Small intestine (tissue), 7 donors: Measurements from ENCODE around the gene CTBP2. TPM values are rescaled to one million over a fixed set of nuclear protein-coding genes. Genes with fewer than 3 reads are reported as not detected.

Source experiments
- DNase-seq, 2 donors: peaks; one replicate each; pipeline versions ENCODE4 v3.0.0 to v3.0.0-alpha.2; 2013
- FAIRE-seq: peaks from 2 replicates; lab custom pipeline; 2012; peaks lifted over from hg19 to GRCh38; lab: Jason Lieb, UNC
- H3K27ac ChIP-seq, 3 donors: one replicate each; pipeline ENCODE4 v1.5.1; 2013; ENCODE audit warnings: low read length in 2 of 3, mild to moderate bottlenecking in 2 of 3, control low read depth in 1 of 3, inconsistent platforms in 1 of 3, low read depth in 1 of 3, moderate library complexity in 1 of 3
- H3K27me3 ChIP-seq, 3 donors: one replicate each; pipeline ENCODE4 v1.6.1; 2013; ENCODE audit warnings: low read length in 3 of 3, inconsistent platforms in 1 of 3; ENCODE audit not compliant: control insufficient read depth in 3 of 3, insufficient read depth in 3 of 3
- H3K36me3 ChIP-seq, 3 donors: one replicate each; pipeline ENCODE4 v1.6.1; 2013; ENCODE audit warnings: low read length in 3 of 3, inconsistent platforms in 1 of 3, low read depth in 1 of 3, mild to moderate bottlenecking in 1 of 3, moderate library complexity in 1 of 3; ENCODE audit not compliant: control insufficient read depth in 3 of 3, insufficient read depth in 2 of 3
- H3K4me1 ChIP-seq, 3 donors: one replicate each; pipeline ENCODE4 v1.6.1; 2013; ENCODE audit warnings: low read length in 2 of 3, inconsistent platforms in 1 of 3, low read depth in 1 of 3, mild to moderate bottlenecking in 1 of 3, moderate library complexity in 1 of 3; ENCODE audit not compliant: control insufficient read depth in 3 of 3, insufficient read depth in 2 of 3
- H3K4me3 ChIP-seq, 3 donors: one replicate each; pipeline ENCODE4 v1.5.1; 2013; ENCODE audit warnings: low read length in 3 of 3, control low read depth in 1 of 3, inconsistent platforms in 1 of 3, low read depth in 1 of 3, mild to moderate bottlenecking in 1 of 3, moderate library complexity in 1 of 3
- H3K9me3 ChIP-seq, 2 donors: one replicate each; pipeline ENCODE4 v1.6.1; 2013; ENCODE audit warnings: low read depth in 1 of 2, low read length in 1 of 2; ENCODE audit not compliant: control insufficient read depth in 2 of 2, insufficient read depth in 1 of 2
- WGBS, 3 donors: extraction: QIAGEN DNeasy Blood & Tissue Kit; methylation state at CpG; one replicate each; pipeline ENCODE4 v1.1.7; 2013; 5-methylcytosine and 5-hydroxymethylcytosine counted together
- polyA plus RNA-seq, 4 donors: library from polyadenylated mRNA; stranded (reverse) in 3 of 4; unstranded in 1 of 4; fragments of 200-250 nt in 3 of 4; fragments of 120-200 nt in 1 of 4; gene quantifications; one replicate each; pipeline versions ENCODE4 v1.2.1 to v1.2.3, GENCODE V29; 2013
- donor health status: healthy with polysubstance abuse.
- donor health status: control.
- donor health status: control.
- donor health status: Bipolar disorder and iron deficiency.
- donor health status: healthy.

Gene CTBP2
- polyA plus RNA-seq, 4 donors = 38.1 to 56.8 (median 49.1) TPM

DNA sequence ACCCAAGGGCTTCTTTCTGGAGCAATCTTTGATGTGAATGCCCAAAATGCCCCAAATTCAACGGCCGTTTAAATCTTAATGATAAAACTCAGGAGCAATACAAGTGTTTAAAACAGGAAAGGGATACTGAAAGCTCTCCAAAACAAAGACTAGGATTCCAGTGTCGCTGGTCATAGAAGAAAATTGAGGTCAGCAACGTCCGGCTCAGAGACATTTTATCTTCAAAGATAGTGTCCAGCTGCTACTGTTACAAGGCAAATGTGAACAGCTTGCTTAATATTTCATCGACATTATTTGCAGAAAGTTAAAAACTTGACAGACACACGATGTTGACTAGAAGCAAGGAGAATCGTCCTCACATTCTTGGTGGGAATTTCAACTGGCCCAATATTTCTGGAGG is 15.4 kb upstream of the CTBP2 start:
- H3K4me3 ChIP-seq = no peak overlapping the region

DNA sequence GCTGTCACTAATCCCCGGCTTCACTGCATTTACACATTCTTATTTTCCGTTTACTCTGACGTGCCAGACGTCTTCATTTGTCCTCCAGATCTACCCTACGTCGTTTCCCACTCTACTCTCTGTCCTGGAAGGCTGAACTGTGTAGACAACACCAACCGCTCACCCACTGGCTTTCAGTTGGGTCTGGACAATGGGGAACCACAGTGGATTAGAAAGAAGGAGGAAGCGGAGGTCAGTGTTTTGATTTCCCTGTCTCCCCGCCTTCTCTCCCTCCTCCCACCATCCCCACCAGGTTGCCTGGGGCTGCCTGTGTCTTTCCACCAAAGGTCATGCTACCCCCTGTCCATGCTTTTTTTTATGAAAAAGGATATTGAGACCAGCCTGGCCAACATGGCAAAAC is 14.0 kb upstream of the CTBP2 start:
- 51 to 82% (median 69%) methylated on average over 9 of the region's 9 CpGs for whole genome bisulfite sequencing, 3 donors
- no peak for DNase-seq
- Histone ChIP-seq H3K4me3 (no peak overlapping the region), H3K27me3 (peaks cover 0 to 7% (median 4%) of the 10 kb centered on the region in 3 donors), H3K27ac (no peak overlapping the region), H3K36me3 (no peaks in the 10 kb centered on the region), H3K9me3 (no peaks in the 10 kb centered on the region), H3K4me1 (no peaks in the 10 kb centered on the region)
- FAIRE-seq = no peak

More for the DNA sequence above, 15.4 kb upstream of the CTBP2 start:
- WGBS, 3 donors = 64 to 69% (median 67%) methylated on average over 8 of the region's 8 CpGs
- FAIRE-seq (no peak), DNase-seq (no peak)
- Histone ChIP-seq H3K36me3 (no peaks in the 10 kb centered on the region), H3K9me3 (no peaks in the 10 kb centered on the region), H3K27me3 (peaks cover 0 to 7% (median 2%) of the 10 kb centered on the region in 3 donors), H3K4me1 (no peaks in the 10 kb centered on the region), H3K27ac (no peak overlapping the region)

DNA sequence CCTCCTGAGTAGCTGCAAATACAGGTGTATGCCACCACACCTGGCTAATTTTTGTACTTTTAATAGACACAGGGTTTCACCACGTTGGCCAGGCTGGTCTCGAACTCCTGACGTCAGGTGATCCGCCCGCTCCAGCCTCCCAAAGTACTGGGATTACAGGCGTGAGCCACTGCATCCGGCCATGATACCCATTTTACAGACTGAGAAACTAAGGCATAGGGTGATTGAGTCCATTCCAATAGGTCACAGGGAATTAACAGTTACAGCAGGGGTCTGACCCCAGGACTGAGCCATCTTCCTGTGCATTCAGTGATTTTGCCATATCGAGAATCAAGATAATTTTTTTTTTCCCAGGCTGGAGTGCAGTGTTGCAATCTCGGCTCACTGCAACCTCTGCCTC is 12.3 kb upstream of the CTBP2 start:
- Histone ChIP-seq H3K27me3 (peaks cover 0 to 7% (median 4%) of the 10 kb centered on the region in 3 donors), H3K4me3 (no peak overlapping the region), H3K9me3 (no peaks in the 10 kb centered on the region), H3K27ac (no peak overlapping the region), H3K4me1 (no peaks in the 10 kb centered on the region), H3K36me3 (no peaks in the 10 kb centered on the region)
- DNase-seq (no peak), FAIRE-seq (no peak)
- WGBS, 3 donors = 93 to 96% (median 94%) methylated on average over 9 of the region's 9 CpGs

DNA sequence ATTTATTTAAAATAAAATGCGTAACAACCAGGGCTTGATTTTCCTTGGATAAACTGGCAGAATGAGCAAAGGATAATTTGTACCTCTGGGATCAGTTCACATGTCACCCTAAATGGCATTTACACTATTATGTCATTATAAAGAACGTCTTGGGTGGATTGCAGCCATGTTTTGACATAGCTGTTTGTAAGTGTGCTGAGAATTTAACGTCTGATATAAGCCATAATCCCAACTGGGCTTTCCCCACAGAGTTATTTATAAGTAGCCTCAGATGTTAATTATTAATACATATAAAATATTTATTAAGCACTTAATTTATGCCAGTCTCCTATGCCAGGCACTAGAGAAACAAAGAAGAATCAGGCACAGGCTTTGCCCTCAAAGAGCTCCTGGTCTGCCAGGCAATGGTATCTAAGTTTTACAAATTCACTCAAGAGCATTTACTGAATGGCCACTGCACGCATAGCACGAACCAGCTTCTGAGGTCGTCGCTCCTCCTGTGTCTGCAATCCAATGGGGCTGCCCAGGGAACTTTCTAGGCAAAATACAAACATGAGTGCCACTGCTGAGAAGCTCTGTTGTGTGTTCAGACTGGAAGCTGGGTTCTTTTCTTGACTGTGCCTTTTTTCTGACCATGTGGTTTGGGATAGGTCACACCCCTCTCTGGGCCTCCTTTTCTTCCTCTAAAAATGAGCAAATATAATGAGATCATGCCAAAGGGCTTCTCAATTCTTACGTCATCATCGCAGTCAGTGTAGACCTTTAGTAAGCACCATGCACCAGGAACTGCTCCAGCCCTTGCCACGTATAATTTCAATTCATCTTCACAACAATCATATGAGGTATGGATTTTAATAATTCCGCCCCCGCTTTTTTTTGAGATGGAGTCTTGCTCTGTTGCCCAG is 11.3 kb upstream of the CTBP2 start:
- Histone ChIP-seq H3K27me3 (peaks cover 0 to 7% (median 4%) of the 10 kb centered on the region in 3 donors), H3K4me1 (no peaks in the 10 kb centered on the region), H3K27ac (no peak overlapping the region), H3K4me3 (no peak overlapping the region), H3K36me3 (no peaks in the 10 kb centered on the region), H3K9me3 (no peaks in the 10 kb centered on the region)
- FAIRE-seq = no peak
- 71 to 79% (median 79%) methylated on average over 12 of the region's 12 CpGs for WGBS, 3 donors
- DNase-seq = no peak

DNA sequence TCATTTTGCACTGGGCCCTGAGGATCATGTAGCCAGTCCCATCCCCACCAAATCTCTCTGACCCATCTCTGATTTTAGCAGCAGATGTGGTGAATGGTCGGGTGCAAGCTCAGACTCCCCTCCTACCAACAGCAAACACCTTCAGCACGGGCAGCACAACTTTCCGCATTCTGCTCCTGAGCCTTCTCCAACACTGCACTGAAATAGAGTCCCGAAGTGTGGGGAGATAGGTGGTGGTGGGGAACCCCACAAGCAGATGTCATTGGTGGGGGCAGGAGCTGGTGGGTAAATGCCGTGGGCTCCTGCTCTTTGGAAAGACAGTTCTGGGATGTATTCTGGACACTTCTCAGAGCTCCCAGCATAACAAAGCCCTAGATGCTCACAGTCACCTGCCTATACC is 9.6 kb upstream of the CTBP2 start:
- 78 to 91% (median 83%) methylated on average over 5 of the region's 5 CpGs for WGBS, 3 donors
- Histone ChIP-seq H3K27me3 (peaks cover 0 to 7% (median 2%) of the 10 kb centered on the region in 3 donors), H3K9me3 (no peaks in the 10 kb centered on the region), H3K27ac (no peak overlapping the region), H3K36me3 (no peaks in the 10 kb centered on the region), H3K4me1 (no peaks in the 10 kb centered on the region), H3K4me3 (no peak overlapping the region)
- FAIRE-seq (no peak), DNase-seq (no peak)

DNA sequence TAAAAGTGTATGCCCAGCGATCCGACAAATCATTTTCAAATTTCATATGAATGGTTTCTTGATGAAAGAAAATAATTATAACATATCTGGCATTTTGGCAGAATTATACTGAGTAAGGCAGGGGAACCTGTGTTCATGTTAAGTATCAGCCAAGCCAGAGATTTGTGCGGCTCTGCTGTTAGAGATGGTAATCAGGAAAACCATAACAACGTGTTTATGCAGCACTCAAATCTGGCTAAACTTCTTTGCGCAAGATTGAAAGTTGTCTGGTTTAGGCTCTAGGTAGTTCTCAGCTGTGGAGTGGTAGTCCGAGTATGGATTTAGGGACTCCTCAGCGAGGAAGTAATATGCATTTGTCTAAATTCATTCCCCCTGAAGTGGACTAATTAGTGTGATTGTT is 8.9 kb upstream of the CTBP2 start:
- no peaks in the 10 kb centered on the region for H3K36me3 ChIP-seq
- H3K4me1 ChIP-seq = no peaks in the 10 kb centered on the region
- WGBS, 3 donors = 80 to 85% (median 83%) methylated on average over 7 of the region's 7 CpGs
- H3K27me3 ChIP-seq = peaks cover 0 to 4% (median 2%) of the 10 kb centered on the region in 3 donors
- H3K4me3 ChIP-seq = no peak overlapping the region
- H3K9me3 ChIP-seq = no peaks in the 10 kb centered on the region
- FAIRE-seq = no peak
- no peak overlapping the region for H3K27ac ChIP-seq
- DNase-seq = no peak

DNA sequence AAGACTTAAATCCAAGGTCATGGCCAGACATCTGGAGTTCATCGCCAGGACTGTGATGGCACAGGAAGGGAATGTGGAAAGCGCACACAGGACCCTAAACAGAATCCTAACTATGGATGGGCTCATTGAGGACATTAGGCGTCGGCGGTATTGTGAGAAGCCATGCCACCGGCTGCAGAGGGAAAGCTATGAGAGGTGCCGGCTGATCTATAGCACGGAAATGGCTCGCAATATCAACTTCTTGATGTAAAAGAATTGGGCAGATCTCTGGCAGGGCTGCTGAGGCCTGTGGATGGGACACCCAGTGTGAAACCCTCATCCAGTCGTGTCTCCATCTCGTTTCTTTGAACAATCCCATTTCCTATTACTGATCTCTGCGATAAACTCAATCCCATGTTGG is 6.3 kb upstream of the CTBP2 start:
- DNase-seq = no peak
- H3K27me3 ChIP-seq = peaks cover 0 to 2% (median 0%) of the 10 kb centered on the region in 3 donors
- FAIRE-seq = no peak
- no peaks in the 10 kb centered on the region for H3K4me1 ChIP-seq
- H3K36me3 ChIP-seq = no peaks in the 10 kb centered on the region
- no peak overlapping the region for H3K4me3 ChIP-seq
- no peaks in the 10 kb centered on the region for H3K9me3 ChIP-seq
- WGBS, 3 donors = 93 to 95% (median 94%) methylated on average over 12 of the region's 12 CpGs
- H3K27ac ChIP-seq = no peak overlapping the region

DNA sequence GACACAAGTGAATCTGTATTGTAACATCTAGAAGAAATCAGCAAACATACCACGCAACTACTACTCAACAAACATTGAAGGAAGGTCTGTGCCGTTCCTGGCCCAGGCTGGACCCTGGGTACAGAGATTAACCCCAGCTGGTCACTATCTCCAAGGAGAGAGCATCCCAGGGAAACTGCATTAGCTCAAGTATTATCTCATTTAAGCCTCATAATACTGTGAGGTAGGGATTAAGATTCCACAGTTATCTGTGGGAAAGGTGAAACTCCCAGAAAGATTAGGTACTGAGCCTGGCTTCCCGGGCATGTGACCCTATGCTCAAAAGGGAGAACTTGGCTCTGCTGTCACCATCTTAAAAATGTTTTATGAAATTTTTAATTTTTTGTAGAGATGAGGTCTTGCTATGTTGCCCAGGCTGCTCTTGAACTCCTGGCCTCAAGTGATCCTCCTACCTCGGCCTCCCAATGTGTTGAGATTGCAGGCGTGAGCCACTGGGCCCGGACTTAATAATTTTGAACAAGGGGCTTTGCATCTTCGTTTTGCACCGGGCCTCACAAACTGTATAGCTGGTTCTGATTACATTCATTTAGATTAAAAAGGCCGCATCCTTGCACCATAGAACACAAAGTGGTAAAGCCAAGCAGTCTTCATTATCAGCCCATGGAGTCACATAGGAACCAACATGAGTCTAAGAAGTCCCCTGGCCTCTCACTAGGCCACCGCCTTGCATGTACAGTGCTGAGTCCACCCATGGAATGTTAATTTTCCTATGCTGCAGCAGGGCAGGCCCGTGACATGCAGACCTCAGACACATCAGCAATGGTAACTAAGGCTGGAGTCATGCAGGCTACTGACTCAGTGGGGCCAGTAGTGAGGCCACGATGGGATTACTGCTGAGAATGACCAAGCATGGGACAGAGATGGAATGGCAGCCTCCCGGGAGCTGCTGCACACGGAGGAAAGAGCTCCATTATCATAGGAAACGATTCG is 5.5 kb upstream of the CTBP2 start:
- no peak for DNase-seq
- Histone ChIP-seq H3K4me1 (no peaks in the 10 kb centered on the region), H3K36me3 (no peaks in the 10 kb centered on the region), H3K27ac (no peak overlapping the region), H3K9me3 (no peaks in the 10 kb centered on the region), H3K27me3 (peaks cover 0 to 2% (median 0%) of the 10 kb centered on the region in 3 donors), H3K4me3 (no peak overlapping the region)
- no peak for FAIRE-seq
- WGBS, 3 donors = 88 to 92% (median 91%) methylated on average over 16 of the region's 16 CpGs
